NCI-H2107 (cell line): ENCODE data around the gene TRAM2.

Source experiments
- DNase-seq: peaks from one replicate; lab custom pipeline; 2025; lab: John Stamatoyannopoulos, UW

The TRAM2 gene

DNA sequence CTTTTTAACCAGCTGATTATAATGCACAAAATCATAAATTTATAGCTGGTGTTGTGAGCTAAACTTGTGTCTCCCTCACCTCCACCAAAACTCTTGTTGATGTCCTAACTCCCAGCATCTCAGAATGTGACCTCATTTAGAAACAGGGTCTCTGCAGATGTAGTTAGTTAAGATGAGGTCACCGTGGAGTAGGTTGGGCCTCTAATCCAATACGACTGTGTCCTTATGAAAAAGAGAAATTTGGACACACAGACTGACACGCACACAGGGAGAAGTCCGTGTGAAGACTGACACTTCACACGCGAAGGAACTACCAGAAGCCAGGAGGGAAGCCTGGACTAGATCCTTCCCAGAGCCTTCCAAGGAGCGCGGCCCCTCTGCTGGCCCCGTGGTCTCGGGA, 46.5 kb downstream of the TRAM2 start:
- no peak for DNase-seq

DNA sequence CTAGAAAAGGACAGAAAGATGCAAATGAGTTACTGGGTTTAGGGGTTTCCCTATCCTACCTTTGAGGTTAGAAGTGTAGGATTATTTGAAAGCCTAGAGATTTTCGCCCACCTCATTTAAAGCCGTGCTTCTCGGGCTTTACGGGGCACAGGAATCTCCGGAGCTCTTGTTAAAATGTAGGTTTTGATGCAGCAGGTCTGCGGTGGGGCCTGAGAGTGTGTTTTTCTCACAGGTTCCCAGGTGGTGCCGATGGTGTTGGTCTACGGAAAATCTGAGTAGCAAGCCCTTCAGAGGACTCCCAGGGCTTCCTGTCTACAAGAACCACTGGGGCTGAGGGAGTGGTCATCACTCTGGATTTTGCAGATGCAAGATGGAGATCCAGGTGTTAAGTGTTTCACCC, 47.5 kb downstream of the TRAM2 start:
- DNase-seq: no peak

DNA sequence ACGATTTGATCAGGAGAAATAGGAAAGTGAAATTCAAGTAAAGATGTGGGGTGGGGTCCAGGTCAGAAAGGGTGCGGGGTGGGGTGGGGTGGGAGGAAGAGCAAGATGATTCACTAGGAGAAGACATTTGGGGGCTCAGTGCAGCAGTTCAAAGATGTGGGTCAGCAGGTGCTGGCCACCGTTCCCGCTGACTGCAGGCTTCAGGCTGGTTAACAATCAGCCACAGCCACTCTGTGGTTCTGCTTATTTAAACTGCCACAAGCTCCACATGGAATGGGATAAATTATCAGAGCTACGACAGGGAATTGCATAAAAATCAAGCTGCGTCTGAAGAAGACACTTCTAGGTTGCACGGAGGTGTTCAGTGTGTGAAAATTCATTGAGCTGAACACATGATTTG, 49.4 kb downstream of the TRAM2 start:
- no peak for DNase-seq

- no peak for DNase-seq
Measured at GRCh38 chr6:52526634-52527033, 50.2 kb downstream of the TRAM2 start.

GRCh38 chr6:52524918-52525317, 51.9 kb downstream of the TRAM2 start:
- DNase-seq: no peak

GRCh38 chr6:52523378-52524142, 53.3 kb downstream of the TRAM2 start:
- DNase-seq: no peak

DNA sequence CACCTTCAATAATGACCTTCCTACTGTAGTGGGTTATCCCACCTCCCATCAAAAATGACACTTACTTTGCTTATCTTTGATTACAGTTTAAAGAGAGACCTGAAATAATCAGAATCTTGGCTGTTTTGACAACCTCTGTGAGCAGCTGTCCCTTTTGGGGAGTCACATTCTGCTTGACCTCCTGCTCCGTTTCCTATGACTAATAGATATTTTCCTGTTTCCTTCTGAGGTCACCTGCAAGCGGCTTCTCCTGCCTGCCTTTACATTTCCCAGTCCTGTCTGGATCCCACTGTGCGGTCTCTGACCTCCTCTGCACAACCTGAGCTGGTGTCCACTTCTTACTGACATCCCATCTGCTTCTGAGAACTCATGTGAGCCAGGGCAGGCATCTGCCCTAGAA, 54.2 kb downstream of the TRAM2 start:
- no peak for DNase-seq

- DNase-seq: no peak
Measured at GRCh38 chr6:52522151-52522626, 54.7 kb downstream of the TRAM2 start.

DNA sequence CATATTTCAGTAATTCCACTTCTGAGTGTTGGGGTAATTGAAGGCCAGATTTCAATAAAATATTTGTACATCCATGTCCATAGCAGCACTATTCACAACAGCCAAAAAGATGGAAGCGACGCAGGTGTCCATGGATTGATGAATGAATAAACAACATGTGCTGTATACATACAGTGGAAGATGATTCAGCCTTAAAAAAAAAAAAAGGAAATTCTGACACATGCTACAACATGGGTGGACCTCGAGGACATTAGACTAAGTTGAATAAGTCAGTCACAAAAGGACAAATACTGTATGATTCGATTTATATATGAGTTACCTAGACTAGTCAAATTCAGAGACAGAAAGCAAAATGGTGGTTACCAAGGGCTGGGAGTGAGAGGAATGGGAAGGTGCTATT, 57.2 kb downstream of the TRAM2 start:
- DNase-seq: no peak

DNA sequence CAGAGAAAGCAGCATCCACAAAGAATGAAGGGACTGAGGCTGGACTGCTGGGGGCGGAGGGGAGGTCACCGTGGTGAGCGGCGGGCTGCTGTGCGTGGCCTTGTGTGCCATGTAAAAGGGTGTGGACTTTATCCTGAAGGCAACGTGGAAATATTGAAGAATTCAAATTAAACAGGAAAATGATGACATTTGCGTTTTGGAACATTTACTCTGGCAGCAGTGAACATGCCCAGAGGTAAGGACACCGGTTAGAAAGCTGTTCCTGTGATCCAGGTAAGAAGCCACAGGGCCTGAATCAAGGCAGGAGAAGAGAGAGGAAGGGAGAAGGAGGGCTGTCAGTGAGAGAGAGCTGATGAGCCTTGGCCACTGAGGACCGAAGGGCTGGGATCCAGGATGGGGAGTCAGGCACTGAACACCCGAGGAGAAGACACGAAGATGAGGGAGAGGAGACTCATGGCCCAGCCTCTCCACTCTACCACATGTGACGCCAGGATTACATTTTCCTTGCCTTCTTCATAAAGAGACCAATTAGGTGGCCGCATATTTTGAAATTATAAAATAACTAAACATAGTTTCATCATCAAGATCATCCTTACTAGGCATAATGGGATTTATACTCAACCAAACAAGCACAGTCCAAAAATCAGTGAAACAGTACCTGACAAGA, 58.4 kb downstream of the TRAM2 start:
- no peak for DNase-seq

DNA sequence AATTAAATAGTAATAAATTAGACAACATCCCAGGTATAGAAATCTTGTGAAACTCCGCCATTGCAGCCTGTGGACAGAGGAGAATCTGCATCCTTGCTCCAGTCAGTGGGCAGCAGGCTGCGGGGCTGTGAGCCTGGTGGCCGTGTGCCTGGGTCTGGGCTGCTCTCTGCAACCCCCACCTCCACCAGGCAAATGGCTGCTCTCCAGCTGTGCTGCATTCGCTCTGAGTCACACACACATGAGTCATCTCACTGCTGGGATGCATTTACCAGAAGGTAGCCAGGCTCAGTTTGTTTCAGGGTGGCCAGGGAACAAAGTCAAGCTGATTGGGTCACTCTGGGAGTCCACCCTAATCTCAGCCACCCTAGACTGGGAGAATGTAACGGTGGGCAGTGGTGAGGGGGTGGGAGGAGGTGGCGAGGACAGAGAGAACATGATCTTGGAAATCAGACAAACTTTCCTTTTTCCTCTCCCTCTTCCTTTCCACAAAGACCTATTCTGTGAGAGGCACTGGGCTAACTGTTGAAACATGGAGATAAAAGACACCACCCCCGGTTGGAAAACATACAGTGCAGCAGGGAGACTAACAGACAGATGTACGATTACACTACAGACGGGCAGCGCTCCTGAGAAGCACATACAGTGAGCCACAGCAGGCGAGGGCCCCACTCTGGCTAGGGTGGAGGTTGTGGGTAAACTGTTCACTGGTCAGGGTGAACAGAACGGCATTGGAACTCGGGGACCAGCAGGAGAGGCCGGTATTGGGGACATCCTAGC, 59.2 kb downstream of the TRAM2 start:
- no peak for DNase-seq

DNA sequence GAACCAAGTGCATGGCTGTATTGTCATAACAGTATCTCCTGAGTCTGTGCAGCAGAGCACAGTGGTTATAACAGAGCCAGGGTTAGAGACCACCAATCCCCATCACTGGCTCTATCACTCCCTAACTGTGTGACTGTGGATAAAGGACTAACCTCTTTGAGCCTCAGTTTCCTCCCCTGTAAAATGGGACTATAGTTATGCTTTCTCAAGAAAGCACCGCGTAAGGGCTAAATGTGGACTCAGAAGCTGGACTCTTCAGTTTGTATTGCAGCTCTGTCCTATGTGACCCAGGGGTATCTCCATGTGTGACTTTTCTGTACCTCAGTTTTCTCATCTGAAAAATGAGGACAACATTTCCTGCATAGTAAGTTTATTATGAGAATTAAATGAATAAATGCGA, 59.9 kb downstream of the TRAM2 start:
- no peak for DNase-seq

DNA sequence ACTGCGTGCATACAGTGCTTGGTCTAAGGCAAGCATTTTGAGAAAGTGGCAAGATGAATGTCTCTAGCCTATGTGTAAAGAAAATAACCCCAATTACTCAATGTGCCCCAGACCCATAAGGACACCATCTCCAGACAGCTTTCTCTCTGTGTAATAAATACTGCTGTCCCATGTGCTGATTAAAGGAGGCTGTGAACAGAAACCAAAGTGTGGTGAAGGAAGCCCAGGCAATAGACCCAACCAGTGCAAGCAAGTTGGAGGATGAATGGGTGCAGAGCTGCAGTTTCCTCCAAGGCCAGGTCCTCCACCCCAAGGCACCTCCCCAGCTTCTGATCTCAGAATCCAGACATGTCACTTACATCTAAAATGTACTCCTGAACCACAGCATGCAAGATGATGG, 60.6 kb downstream of the TRAM2 start:
- DNase-seq: no peak

DNA sequence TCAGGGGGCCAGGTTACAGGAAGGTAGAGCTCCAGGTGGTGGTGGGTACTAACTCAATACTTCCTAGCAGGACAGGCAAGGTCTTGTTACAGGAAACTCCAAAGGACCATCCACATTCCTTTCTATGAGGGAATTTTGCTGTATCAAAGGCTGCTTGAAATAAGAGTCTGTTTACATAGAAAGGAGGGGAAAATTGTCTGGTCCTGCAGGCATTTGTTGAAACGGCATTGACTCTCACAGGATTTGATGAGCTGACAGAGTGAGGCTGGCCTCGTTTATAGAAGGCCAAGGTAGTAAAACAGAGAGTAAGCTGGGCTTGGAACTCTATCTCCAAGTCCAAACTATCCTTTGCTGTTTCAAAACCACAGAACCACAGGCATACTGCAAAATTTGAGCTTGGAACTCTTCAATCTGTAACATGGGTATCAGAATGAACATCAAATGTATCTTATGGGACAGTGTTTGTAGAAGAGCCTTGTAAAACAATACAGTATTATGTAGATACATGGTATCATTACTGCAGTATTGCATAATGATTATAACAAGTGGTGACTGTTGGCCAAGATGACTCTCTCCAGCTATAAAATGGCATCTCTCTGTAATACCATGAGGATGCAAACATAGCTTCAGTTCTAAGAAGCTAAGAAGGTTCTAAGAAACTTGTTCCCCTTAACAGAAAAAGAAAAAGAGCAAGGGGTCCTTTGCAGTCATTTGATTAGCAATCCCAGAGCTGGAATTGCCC, 61.5 kb downstream of the TRAM2 start:
- no peak for DNase-seq

DNA sequence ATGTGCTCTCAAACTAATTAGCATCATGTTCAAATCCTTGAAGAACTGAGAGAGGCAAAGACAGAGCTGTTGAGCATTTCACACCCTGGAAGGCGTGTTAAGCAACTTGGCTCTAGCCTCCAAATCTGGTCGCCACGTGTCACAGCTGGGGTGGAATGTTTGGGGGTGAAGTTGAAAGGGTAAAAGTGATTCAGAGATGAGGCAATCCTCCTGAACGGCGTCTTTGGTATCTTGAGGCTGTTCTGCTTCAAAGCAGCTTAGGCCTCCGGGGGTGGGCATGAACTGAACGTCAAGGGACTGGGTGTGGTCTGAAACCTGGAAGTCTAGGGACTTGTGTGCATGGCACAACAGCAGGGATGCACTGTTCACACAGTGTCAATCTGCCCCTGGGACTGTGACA, 62.3 kb downstream of the TRAM2 start:
- DNase-seq: no peak

DNA sequence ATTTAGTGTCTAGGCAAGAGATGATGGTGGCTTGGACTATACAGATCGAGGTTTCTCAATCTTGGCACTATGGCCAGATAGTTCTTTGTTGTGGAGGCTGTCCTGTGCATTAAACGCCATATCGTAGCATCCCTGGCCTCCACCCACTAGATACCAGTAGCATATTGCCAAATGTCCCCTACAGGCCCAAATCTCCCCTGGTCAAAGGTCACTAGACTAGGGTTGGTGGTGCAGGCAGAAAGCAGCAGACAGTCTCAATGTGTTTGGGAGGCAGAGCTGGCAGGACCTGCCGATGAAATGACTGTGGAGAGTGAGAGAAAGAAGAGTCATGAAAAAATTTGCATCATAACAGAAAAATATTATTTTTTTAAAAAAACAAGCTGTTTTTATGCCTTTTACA, 63.0 kb downstream of the TRAM2 start:
- DNase-seq: no peak

DNA sequence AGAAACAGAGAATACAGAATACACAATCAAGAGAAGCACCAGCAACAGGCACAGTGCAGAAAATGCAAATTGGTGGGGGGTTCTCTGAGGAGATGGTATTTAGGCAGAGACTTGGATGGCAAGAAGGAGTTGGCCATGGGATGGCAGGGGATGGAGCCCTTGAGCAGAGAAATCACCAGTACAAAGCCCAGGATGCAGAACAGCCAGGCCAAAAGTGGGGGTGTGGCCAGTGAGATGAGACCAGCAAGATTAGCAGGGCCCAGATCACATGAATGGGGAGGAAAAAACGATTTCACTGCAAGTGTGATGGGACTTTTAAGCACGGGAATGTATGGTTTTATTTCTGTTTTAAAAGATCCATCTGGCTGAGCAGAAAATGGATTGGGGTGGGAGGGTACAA, 63.4 kb downstream of the TRAM2 start:
- DNase-seq: no peak

DNA sequence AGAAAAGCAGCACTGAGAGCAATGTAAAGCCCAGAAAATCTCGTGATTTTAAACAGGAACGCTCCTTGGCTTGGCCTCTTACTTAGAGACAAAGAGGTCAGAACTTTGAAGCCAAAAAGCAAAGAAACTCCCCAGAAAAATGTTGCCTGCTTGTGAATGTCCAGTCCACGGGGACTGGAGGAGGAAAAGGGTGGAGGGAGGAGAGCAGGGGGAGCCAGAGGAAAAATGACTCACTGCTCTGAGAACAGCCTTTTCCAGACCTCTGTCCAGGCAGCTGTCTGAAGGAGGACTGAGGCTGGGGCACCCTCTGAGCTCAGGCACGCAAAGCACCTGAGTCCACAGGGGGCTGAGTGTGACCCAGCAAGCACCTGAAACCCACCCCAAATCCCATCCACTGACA, 64.7 kb downstream of the TRAM2 start:
- no peak for DNase-seq

GRCh38 chr6:52511572-52512151, 65.2 kb downstream of the TRAM2 start:
- DNase-seq: no peak

- no peak for DNase-seq
Measured at GRCh38 chr6:52511163-52511562, 65.7 kb downstream of the TRAM2 start.

- DNase-seq: no peak
Measured at GRCh38 chr6:52510213-52510562, 66.7 kb downstream of the TRAM2 start.
